CD4-positive, alpha-beta T cell treated with Interleukin-6 for 4 hours (primary cell): ENCODE results near the gene POLR3A.

Experiments used
- DNase-seq: peaks from one replicate; pipeline ENCODE4 v3.0.0-alpha.2; 2020; ENCODE audit warnings: mixed read lengths

Gene POLR3A

DNA sequence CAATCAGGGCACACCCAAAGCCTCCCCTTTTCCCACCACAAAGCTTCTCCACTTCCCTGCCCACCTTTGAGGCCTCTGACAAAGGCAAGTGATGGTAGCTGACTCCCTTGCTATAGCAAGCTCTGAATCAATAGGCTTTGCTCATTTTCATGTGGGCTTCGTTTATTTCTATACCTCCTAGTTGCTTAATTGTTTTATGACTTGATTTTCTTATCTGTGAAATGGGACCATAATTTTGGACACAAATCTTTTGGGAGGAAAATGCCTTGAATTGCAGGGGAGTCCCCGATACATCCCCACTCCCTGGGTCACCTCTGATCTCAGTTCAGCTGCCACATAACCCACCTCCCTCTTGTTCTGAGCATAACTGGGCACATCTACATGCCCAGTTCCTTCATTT, 89.1 kb downstream of the POLR3A start:
- no peak for DNase-seq

GRCh38 chr10:77939561-77940001, 89.7 kb downstream of the POLR3A start:
- DNase-seq, result no peak

GRCh38 chr10:77936697-77937567, 92.4 kb downstream of the POLR3A start:
- DNase-seq, result no peak

- no peak for DNase-seq
Measured at GRCh38 chr10:77932016-77932715, 97.1 kb downstream of the POLR3A start.

DNA sequence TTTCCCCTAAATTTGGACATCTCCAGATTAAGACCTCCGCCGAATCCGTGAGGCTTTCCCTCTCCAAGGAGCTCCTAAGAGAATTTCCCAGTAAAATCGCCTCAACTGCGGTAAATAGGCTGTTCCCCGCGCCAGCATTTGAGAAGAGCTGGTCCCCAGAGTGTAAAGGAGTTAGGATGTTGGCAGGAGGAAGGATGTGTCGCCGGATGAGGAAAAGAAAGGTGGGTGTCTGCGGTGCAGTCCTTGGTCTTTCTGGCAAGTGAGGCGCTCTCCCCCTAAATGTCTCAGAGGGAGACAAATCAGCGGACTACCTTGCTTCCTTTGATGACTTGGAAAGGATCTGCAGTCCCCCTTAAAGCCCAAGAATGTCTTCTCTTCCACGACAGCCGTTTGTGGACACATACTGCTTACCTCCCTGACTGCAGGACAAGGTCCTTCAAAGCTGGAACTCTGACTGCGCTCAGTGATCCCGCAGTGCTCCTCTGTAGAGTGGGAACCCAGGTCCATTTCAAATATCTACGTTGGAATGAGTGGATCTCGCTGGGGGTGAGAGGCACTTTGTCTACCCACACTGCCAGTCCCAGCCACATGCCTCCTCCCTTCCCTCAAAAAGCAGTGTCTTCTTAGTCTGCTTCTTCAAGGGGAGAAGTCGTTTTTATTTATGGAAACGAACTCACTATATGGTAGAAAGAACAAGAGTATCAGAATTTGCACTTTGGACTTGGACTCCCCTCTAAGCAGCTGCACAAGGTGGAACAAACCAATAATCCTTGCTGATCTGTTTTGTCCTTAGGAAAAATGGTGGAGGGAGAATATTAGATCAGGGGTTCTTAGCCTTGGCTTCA, 101.7 kb downstream of the POLR3A start:
- DNase-seq, result no peak

- peak; percentile 24 for DNase-seq
Measured at GRCh38 chr10:77926566-77927401, 102.5 kb downstream of the POLR3A start, which contains the start of gene DLG5. DLG5 (minus strand) TSS chr10:77926755; CDS start chr10:77926520, 235 bp downstream.

DNA sequence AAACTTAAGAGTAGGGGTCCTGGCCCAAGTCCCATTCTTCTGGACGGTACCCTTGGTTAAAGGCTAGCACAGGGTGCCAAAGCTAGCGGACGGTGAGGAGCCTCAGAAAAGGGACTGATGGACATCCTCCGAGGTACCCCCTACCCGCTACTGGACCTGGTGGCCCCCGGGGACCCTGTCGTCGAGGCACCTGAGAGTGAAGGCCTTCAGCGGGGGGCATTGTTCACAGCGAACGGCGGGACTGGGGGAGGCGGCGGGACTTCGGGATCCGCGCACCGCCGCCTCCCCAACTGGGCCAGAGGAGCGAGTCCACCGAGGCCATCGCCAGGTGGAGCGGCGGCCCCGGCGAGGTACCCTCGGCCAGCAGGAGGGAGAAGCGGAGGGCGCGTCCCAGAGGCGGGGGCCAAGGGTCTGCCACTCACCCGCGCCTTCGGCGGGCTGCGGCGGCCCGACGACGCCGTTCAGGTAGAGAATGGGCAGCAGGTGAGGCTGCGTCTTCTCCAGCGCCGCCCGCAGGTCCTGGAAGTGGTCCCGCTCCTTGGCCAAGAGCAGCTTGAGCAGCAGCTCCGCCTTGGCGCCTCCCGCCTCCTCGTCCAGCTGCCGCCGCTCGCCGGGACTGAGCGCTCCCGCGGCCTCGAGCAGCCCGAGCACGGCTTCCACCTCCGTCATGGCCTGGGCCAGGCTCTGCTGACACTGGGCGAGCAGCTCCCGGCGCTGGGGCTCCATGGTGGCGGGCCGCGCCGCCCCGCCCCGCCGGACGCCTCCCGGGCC, 103.3 kb downstream of the POLR3A start:
- DNase-seq, result no peak

- DNase-seq, result no peak
Measured at GRCh38 chr10:77925410-77925794, 103.9 kb downstream of the POLR3A start.

- DNase-seq, result no peak
Measured at GRCh38 chr10:77922566-77923179, 106.6 kb downstream of the POLR3A start.

GRCh38 chr10:77922055-77922454, 107.3 kb downstream of the POLR3A start:
- no peak for DNase-seq

GRCh38 chr10:77921395-77921794, 107.9 kb downstream of the POLR3A start:
- DNase-seq, result no peak

DNA sequence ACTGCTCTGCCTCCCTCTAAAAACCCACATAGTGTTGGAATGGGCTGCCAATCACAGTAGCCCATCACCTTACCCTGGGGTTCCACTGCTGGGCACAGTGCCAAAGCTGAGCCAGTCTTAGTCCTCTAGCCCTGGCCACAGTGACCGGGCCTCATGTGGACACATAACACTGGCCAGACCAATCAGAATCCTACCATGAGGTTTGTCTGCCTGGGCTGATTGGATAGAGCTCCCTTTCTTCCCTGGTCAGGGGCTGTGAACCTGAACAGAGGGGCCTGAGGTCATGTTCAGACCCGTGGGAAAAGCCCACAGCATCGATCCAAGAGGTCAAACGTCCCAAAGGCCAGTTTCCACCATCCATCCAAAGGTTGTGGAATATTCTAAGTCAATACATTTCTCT, 108.8 kb downstream of the POLR3A start:
- no peak for DNase-seq

DNA sequence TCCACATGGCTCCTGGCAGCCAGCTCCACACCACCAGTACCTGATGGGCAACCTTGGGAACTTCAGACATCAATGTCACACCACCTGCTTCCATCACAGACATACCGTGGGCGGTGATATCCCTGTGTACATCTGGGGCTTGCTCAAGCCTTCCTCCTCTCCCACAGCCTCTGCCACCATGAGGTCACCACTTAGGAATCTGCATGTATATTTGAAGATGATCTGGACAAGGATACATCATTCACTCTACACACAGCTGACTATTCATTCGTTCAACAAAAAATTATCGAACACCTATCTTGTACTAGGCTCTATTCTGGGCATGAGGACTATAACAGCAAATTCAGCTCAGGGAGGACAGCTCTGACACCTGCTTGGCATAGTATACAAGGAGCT, 109.6 kb downstream of the POLR3A start:
- no peak for DNase-seq
